H1 (cell line): ENCODE measurements around the gene RREB1. TPM values are rescaled to one million over a fixed set of nuclear protein-coding genes. Genes with fewer than 3 reads are reported as not detected.

ENCODE experiments used
- CTCF ChIA-PET: fragments of 300-600 bp; sonication (Branson Sonifier 250); formaldehyde crosslinking; loops from one replicate; lab custom pipeline; 2021; ENCODE audit not compliant: partially characterized antibody; lab: Charles Lee
- POLR2A ChIA-PET: fragments of 300-600 bp; sonication (Branson Sonifier 250); formaldehyde crosslinking; loops from one replicate; lab custom pipeline; 2021; ENCODE audit warnings: inconsistent platforms; ENCODE audit not compliant: partially characterized antibody; lab: Charles Lee
- DNase-seq, 2 experiments: peaks; one replicate each; pipeline versions ENCODE4 v3.0.0 to v3.0.0-alpha.2; 2010 to 2022; ENCODE audit warnings: low spot score in 2 of 2, low read depth in 1 of 2, mixed read lengths in 1 of 2
- FAIRE-seq: peaks from 2 replicates; lab custom pipeline; 2011; peaks lifted over from hg19 to GRCh38; lab: Jason Lieb, UNC
- H2AFZ ChIP-seq: 2 replicates; pipeline ENCODE4 v1.8.1; 2012; ENCODE audit warnings: low read length, inconsistent platforms
- H2AK5ac ChIP-seq: 2 replicates; pipeline ENCODE4 v1.6.1; 2013; ENCODE audit warnings: low read depth, low read length
- H2BK120ac ChIP-seq: replicated peaks from 2 replicates; pipeline ENCODE3; 2013; ENCODE audit warnings: low read depth, low read length, inconsistent platforms
- H2BK12ac ChIP-seq: 2 replicates; pipeline ENCODE4 v1.6.1; 2013; ENCODE audit warnings: low read depth, low read length
- H2BK15ac ChIP-seq: 2 replicates; pipeline ENCODE4 v1.6.1; 2013; ENCODE audit warnings: low read length
- H2BK20ac ChIP-seq: 2 replicates; pipeline ENCODE4 v1.6.1; 2013; ENCODE audit warnings: low read length
- H2BK5ac ChIP-seq: 2 replicates; pipeline ENCODE4 v1.6.1; 2013; ENCODE audit warnings: low read depth, low read length
- H3K14ac ChIP-seq: 2 replicates; pipeline ENCODE4 v1.6.1; 2013; ENCODE audit warnings: inconsistent platforms; ENCODE audit not compliant: insufficient read length
- H3K18ac ChIP-seq: 2 replicates; pipeline ENCODE4 v1.6.1; 2013; ENCODE audit warnings: low read length; ENCODE audit errors: extremely low read depth
- H3K23ac ChIP-seq: 2 replicates; pipeline ENCODE4 v1.6.1; 2013; ENCODE audit warnings: inconsistent platforms; ENCODE audit not compliant: insufficient read length
- H3K23me2 ChIP-seq: 2 replicates; pipeline ENCODE4 v1.6.1; 2013; ENCODE audit warnings: low read depth, low read length
- H3K27ac ChIP-seq: 2 replicates; pipeline ENCODE4 v1.6.1; 2011; ENCODE audit warnings: low read depth, low read length, inconsistent platforms
- H3K27me3 ChIP-seq, 4 experiments: replicated peaks in 1 of 4; 1 replicate in 1 of 4; 2 replicates in 3 of 4; pipeline versions ENCODE4 v1.6.1 to v1.8.1; 2011 to 2013; ENCODE audit warnings: low read length in 3 of 4, mild to moderate bottlenecking in 3 of 4, inconsistent platforms in 2 of 4, mixed read lengths in 2 of 4, moderate library complexity in 1 of 4; ENCODE audit not compliant: control insufficient read depth in 3 of 4, insufficient read depth in 3 of 4; ENCODE audit errors: extremely low read depth in 1 of 4
- H3K36me3 ChIP-seq, 4 experiments: 2 replicates each; pipeline versions ENCODE4 v1.6.1 to v1.8.1; 2011 to 2013; ENCODE audit warnings: mild to moderate bottlenecking in 4 of 4, low read length in 3 of 4, moderate library complexity in 2 of 4, control low read depth in 1 of 4, inconsistent platforms in 1 of 4; ENCODE audit not compliant: insufficient read depth in 4 of 4, control insufficient read depth in 2 of 4
- H3K4ac ChIP-seq: replicated peaks from 2 replicates; pipeline ENCODE3; 2013; ENCODE audit warnings: low read length, low read depth, mixed read lengths, inconsistent platforms; ENCODE audit not compliant: insufficient read length
- H3K4me1 ChIP-seq, 4 experiments: replicated peaks in 1 of 4; 1 replicate in 1 of 4; 2 replicates in 3 of 4; pipeline versions ENCODE4 v1.6.1 to v1.8.1; 2011 to 2013; ENCODE audit warnings: low read length in 3 of 4, inconsistent platforms in 2 of 4, mixed read lengths in 1 of 4; ENCODE audit not compliant: insufficient read depth in 4 of 4, control insufficient read depth in 3 of 4
- H3K4me2 ChIP-seq, 2 experiments: 2 replicates each; pipeline versions ENCODE4 v1.6.1 to v1.8.1; 2011 to 2013; ENCODE audit warnings: low read depth in 2 of 2, low read length in 2 of 2, control low read depth in 1 of 2, inconsistent platforms in 1 of 2, mild to moderate bottlenecking in 1 of 2; ENCODE audit not compliant: insufficient read depth in 1 of 2
- H3K4me3 ChIP-seq, 4 experiments: fragments of 200-600, 300-600 bp in 1 of 4; sonication (generic), shearing (Covaris generic), sonication (Bioruptor Twin) in 1 of 4; 2 replicates each; pipeline versions ENCODE4 v1.5.1 to v1.8.1; 2011 to 2016; ENCODE audit warnings: low read length in 4 of 4, low read depth in 3 of 4, control low read depth in 2 of 4, inconsistent platforms in 2 of 4, mild to moderate bottlenecking in 2 of 4, mixed read lengths in 1 of 4, moderate library complexity in 1 of 4; ENCODE audit not compliant: insufficient read depth in 2 of 4; ENCODE audit errors: extremely low read depth in 1 of 4
- H3K56ac ChIP-seq: replicated peaks from 2 replicates; pipeline ENCODE3; 2013; ENCODE audit warnings: low read depth, mild to moderate bottlenecking, mixed read lengths, low read length, inconsistent platforms; ENCODE audit not compliant: insufficient read length
- H3K79me1 ChIP-seq: 2 replicates; pipeline ENCODE4 v1.6.1; 2013; ENCODE audit warnings: low read depth, low read length, control low read depth
- H3K79me2 ChIP-seq, 2 experiments: 2 replicates each; pipeline versions ENCODE4 v1.6.1 to v1.8.1; 2012 to 2013; ENCODE audit warnings: low read length in 2 of 2, mild to moderate bottlenecking in 2 of 2, inconsistent platforms in 1 of 2; ENCODE audit not compliant: insufficient read depth in 2 of 2, control insufficient read depth in 1 of 2
- H3K9ac ChIP-seq, 4 experiments: replicated peaks in 1 of 4; 1 replicate in 1 of 4; 2 replicates in 3 of 4; pipeline versions ENCODE4 v1.6.1 to v1.8.1; 2011 to 2013; ENCODE audit warnings: low read depth in 3 of 4, low read length in 3 of 4, control low read depth in 2 of 4, mild to moderate bottlenecking in 2 of 4, moderate library complexity in 2 of 4, inconsistent platforms in 1 of 4; ENCODE audit errors: extremely low read depth in 1 of 4
- H3K9me3 ChIP-seq, 2 experiments: 2 replicates each; pipeline versions ENCODE4 v1.6.1 to v1.8.1; 2012 to 2013; ENCODE audit warnings: mild to moderate bottlenecking in 2 of 2, moderate library complexity in 2 of 2, control low read depth in 1 of 2, inconsistent platforms in 1 of 2, low read depth in 1 of 2, low read length in 1 of 2, mixed read lengths in 1 of 2; ENCODE audit not compliant: insufficient read depth in 2 of 2
- H4K20me1 ChIP-seq, 2 experiments: replicated peaks in 1 of 2; 2 replicates each; pipeline versions ENCODE3 to v1.8.1; 2011 to 2013; ENCODE audit warnings: inconsistent platforms in 2 of 2, low read length in 2 of 2, mild to moderate bottlenecking in 1 of 2; ENCODE audit not compliant: insufficient read depth in 2 of 2, control insufficient read depth in 1 of 2
- H4K5ac ChIP-seq: 2 replicates; pipeline ENCODE4 v1.6.1; 2013; ENCODE audit warnings: low read length, low read depth, mixed read lengths, inconsistent platforms; ENCODE audit not compliant: insufficient read length
- H4K8ac ChIP-seq: 2 replicates; pipeline ENCODE4 v1.8.0; 2013; ENCODE audit warnings: mild to moderate bottlenecking, moderate library complexity, low read length, inconsistent platforms; ENCODE audit not compliant: insufficient read depth; ENCODE audit errors: extremely low read depth
- H4K91ac ChIP-seq: replicated peaks from 2 replicates; pipeline ENCODE3; 2013; ENCODE audit warnings: low read length, mixed read lengths, inconsistent platforms; ENCODE audit not compliant: insufficient read length
- JUN ChIP-seq: IDR thresholded peaks from 2 replicates; pipeline ENCODE4 v1.6.1; 2011; ENCODE audit warnings: low read depth, mild to moderate bottlenecking, improper control_type of control experiment, low read length
- WGBS, 2 experiments: shearing (Covaris generic) in 1 of 2; methylation state at CpG; one replicate each; pipeline versions ENCODE4 v1.1.6 to v1.1.7; 2013 to 2015; ENCODE audit warnings: low lambda C conversion rate in 2 of 2, mixed read lengths in 2 of 2, inconsistent platforms in 1 of 2, low coverage in 1 of 2, missing lambda C conversion rate in 1 of 2; ENCODE audit not compliant: insufficient replicate concordance in 2 of 2, insufficient coverage in 1 of 2, insufficient read length in 1 of 2; ENCODE audit errors: extremely low coverage in 1 of 2, missing lambda C conversion rate in 1 of 2; 5-methylcytosine and 5-hydroxymethylcytosine counted together
- polyA plus RNA-seq, 7 experiments: library from polyadenylated mRNA; depleted of rRNA in 3 of 7; stranded (reverse) in 5 of 7; unstranded in 2 of 7; fragments of >200 nt in 5 of 7; fragments of 200-250 nt in 2 of 7; gene quantifications; 1 replicate in 5 of 7; 2 replicates in 1 of 7; 4 replicates in 1 of 7; pipeline versions ENCODE4 v1.2.1 to v1.2.3, GENCODE V29; 2011 to 2013; ENCODE audit warnings: missing spikeins in 2 of 7, mixed read lengths in 2 of 7
- total RNA-seq: library from RNA; stranded (reverse); fragmentation: NEBNext Ultra II Directional; extraction: Animal tissue kit (Norgen Biotek cat#: 25700); gene quantifications from 2 replicates; pipeline ENCODE4 v1.2.1, GENCODE V29; 2021

The RREB1 gene
- total and polyA plus RNA-seq, 2 of the 8 experiments (the other 6 are each of a cell fraction or from before 2014, with no cell fraction given): 3.9 to 34.7 TPM

GRCh38 chr6:7230327-7230691, 122.5 kb downstream of the RREB1 start:
- H3K9ac ChIP-seq: no peak overlapping the region
- no peaks in the 10 kb centered on the region; the same call in 1 of the 2 replicates for H3K79me1 ChIP-seq
- no peak overlapping the region for H3K14ac ChIP-seq
- H3K27me3 ChIP-seq: no peaks in the 10 kb centered on the region
- H3K4ac ChIP-seq: no peak overlapping the region
- FAIRE-seq (no peak), DNase-seq (no peak)
- no peak overlapping the region for H4K91ac ChIP-seq
- H3K9me3 ChIP-seq: no peaks in the 10 kb centered on the region
- no peak overlapping the region for H2AFZ ChIP-seq
- H3K27ac ChIP-seq: no peak overlapping the region
- H3K56ac ChIP-seq: no peak overlapping the region
- H4K5ac ChIP-seq: no peak overlapping the region
- H2BK20ac ChIP-seq: no peak overlapping the region
- no peak overlapping the region for H2BK12ac ChIP-seq
- H4K8ac ChIP-seq: no peak overlapping the region
- H3K36me3 ChIP-seq: peaks cover 3 to 34% (median 21%) of the 10 kb centered on the region in 4 experiments; a peak in 6 of 8 replicates
- H3K18ac ChIP-seq: no peak overlapping the region
- peaks cover 0 to 2% of the 10 kb centered on the region in 2 experiments for H4K20me1 ChIP-seq
- H2AK5ac ChIP-seq: no peak overlapping the region
- CTCF ChIA-PET: interaction anchor here (3.0 to 3.7 kb wide), 2 partner anchors 8 to 13 kb away, joined by 13 to 20 read pairs; no protein-coding TSS in a partner anchor
- POLR2A ChIA-PET: no interaction called here
- no peaks in the 10 kb centered on the region for H3K79me2 ChIP-seq
- WGBS, 2 experiments: 96% methylated on average over 36 of the region's 39 CpGs; no CpG with 5 or more reads in 1 of the 2 experiments
- no peak overlapping the region for H3K4me3 ChIP-seq
- no peak overlapping the region for H2BK5ac ChIP-seq
- no peak overlapping the region for H3K23ac ChIP-seq
- H3K23me2 ChIP-seq: no peaks in the 10 kb centered on the region
- H3K4me2 ChIP-seq: no peak overlapping the region
- peaks cover 0 to under 1% (median 0%) of the 10 kb centered on the region in 4 experiments; a peak in 1 of 7 replicates for H3K4me1 ChIP-seq
- no peak overlapping the region for H2BK15ac ChIP-seq
- no peak overlapping the region for H2BK120ac ChIP-seq
- no peak for TF ChIP-seq JUN
